Thyroid gland (tissue), 4 donors: Measurements from ENCODE around the gene PKD1L1.

Experiments
- CTCF ChIP-seq, 6 experiments: fragments of 200-600 bp in 3 of 6; fragments of 450-650 bp in 3 of 6; sonication (generic) in 3 of 6; IDR thresholded peaks; one replicate each; pipeline ENCODE4 v1.5.1; 2016 to 2019; ENCODE audit warnings: antibody characterized with exemption in 6 of 6, mild to moderate bottlenecking in 2 of 6, inconsistent platforms in 1 of 6, moderate library complexity in 1 of 6
- POLR2A ChIP-seq, 2 donors: fragments of 450-650 bp; IDR thresholded peaks; one replicate each; pipeline ENCODE4 v1.6.1; 2017; ENCODE audit warnings: antibody characterized with exemption in 2 of 2, mild to moderate bottlenecking in 2 of 2, moderate library complexity in 1 of 2

- TF ChIP-seq CTCF (IDR thresholded peaks at IDR 0.05) (no peak), POLR2A (IDR thresholded peaks at IDR 0.05) (no peak)
Observed at GRCh38 chr7:47967123-47967522, 18.9 kb upstream of the PKD1L1 start.
